IPS DF 6.9 (cell line): Measurements from ENCODE around the gene MPP1.

Experiments used
- DNase-seq: peaks from one replicate; pipeline ENCODE4 v3.0.0-alpha.2; 2013; ENCODE audit warnings: low read depth, low spot score
- H3K27ac ChIP-seq: one replicate; pipeline ENCODE4 v1.5.1; 2013; ENCODE audit warnings: low read length, control low read depth
- H3K27me3 ChIP-seq: 2 replicates; pipeline ENCODE4 v1.6.1; 2013; ENCODE audit warnings: mild to moderate bottlenecking, low read length; ENCODE audit not compliant: control insufficient read depth, insufficient read depth
- H3K36me3 ChIP-seq: 2 replicates; pipeline ENCODE4 v1.6.1; 2013; ENCODE audit warnings: low read length; ENCODE audit not compliant: control insufficient read depth, insufficient read depth
- H3K4me1 ChIP-seq: 2 replicates; pipeline ENCODE4 v1.6.1; 2013; ENCODE audit warnings: low read length; ENCODE audit not compliant: control insufficient read depth, insufficient read depth
- H3K4me3 ChIP-seq: 2 replicates; pipeline ENCODE4 v1.5.1; 2013; ENCODE audit warnings: mild to moderate bottlenecking, low read length
- H3K9me3 ChIP-seq: 2 replicates; pipeline ENCODE4 v1.6.1; 2013; ENCODE audit warnings: low read length, inconsistent platforms; ENCODE audit not compliant: control insufficient read depth, insufficient read depth
- WGBS: extraction: QIAGEN DNeasy Blood & Tissue Kit; methylation state at CpG from one replicate; pipeline ENCODE4 v1.1.7; 2013; ENCODE audit warnings: mixed read lengths, missing lambda C conversion rate; ENCODE audit not compliant: insufficient read length, insufficient coverage; 5-methylcytosine and 5-hydroxymethylcytosine counted together

The MPP1 gene

GRCh38 chrX:154795016-154795415, 10.3 kb downstream of the MPP1 start:
- no CpG with 5 or more reads among the region's 2 CpGs for WGBS
- DNase-seq = no peak
- no peaks in the 10 kb centered on the region for H3K4me1 ChIP-seq

GRCh38 chrX:154793084-154793795, 12.0 kb downstream of the MPP1 start:
- no CpG with 5 or more reads among the region's 7 CpGs for WGBS
- Histone ChIP-seq H3K27ac (no peak overlapping the region), H3K36me3 (no peaks in the 10 kb centered on the region), H3K27me3 (no peaks in the 10 kb centered on the region), H3K4me1 (no peaks in the 10 kb centered on the region), H3K9me3 (no peaks in the 10 kb centered on the region), H3K4me3 (no peak overlapping the region)
- DNase-seq = no peak

More at GRCh38 chrX:154795016-154795415, 10.3 kb downstream of the MPP1 start:
- H3K27me3 ChIP-seq = no peaks in the 10 kb centered on the region
- H3K27ac ChIP-seq = no peak overlapping the region
- H3K9me3 ChIP-seq = no peaks in the 10 kb centered on the region
- H3K36me3 ChIP-seq = no peaks in the 10 kb centered on the region
- H3K4me3 ChIP-seq = no peak overlapping the region

GRCh38 chrX:154791939-154792338, 13.3 kb downstream of the MPP1 start:
- WGBS = no CpG with 5 or more reads among the region's 8 CpGs

GRCh38 chrX:154791467-154791866, 13.8 kb downstream of the MPP1 start:
- no CpG with 5 or more reads among the region's 4 CpGs for WGBS
- Histone ChIP-seq H3K27ac (no peak overlapping the region), H3K4me1 (no peaks in the 10 kb centered on the region), H3K4me3 (no peak overlapping the region), H3K27me3 (no peaks in the 10 kb centered on the region), H3K9me3 (no peaks in the 10 kb centered on the region), H3K36me3 (no peaks in the 10 kb centered on the region)
- no peak for DNase-seq

More at GRCh38 chrX:154791939-154792338, 13.3 kb downstream of the MPP1 start:
- DNase-seq = no peak
- H3K27ac ChIP-seq = no peak overlapping the region
- no peaks in the 10 kb centered on the region for H3K36me3 ChIP-seq
- no peaks in the 10 kb centered on the region for H3K4me1 ChIP-seq
- H3K27me3 ChIP-seq = no peaks in the 10 kb centered on the region
- H3K9me3 ChIP-seq = no peaks in the 10 kb centered on the region
- no peak overlapping the region for H3K4me3 ChIP-seq

DNA sequence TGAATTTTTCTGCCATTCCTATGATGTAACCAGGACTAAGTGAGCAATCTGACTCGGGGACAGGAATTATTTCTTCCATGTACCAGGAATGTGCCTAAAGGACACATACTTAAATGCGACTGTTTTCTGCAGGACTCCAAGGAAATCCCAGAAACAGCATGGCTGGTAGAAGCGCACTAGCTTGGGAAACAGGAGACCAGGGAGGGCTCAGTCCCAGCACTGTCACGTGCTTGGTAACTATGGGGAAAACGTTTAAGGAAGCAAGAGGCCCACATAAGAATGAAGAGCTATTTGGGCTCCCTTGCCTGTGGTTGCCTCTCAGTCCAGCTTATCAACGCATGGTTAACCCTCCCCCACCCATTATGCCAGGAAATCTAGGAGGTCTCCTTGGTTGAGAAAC, 19.6 kb downstream of the MPP1 start:
- no peaks in the 10 kb centered on the region for H3K27me3 ChIP-seq
- WGBS = no CpG with 5 or more reads among the region's 6 CpGs
- H3K36me3 ChIP-seq = no peaks in the 10 kb centered on the region

GRCh38 chrX:154784149-154784995, 20.9 kb downstream of the MPP1 start:
- WGBS = no CpG with 5 or more reads among the region's 13 CpGs
- no peak overlapping the region for H3K27ac ChIP-seq
- DNase-seq = no peak
- no peak overlapping the region for H3K4me3 ChIP-seq
- H3K36me3 ChIP-seq = no peaks in the 10 kb centered on the region
- no peaks in the 10 kb centered on the region for H3K27me3 ChIP-seq
- no peaks in the 10 kb centered on the region for H3K4me1 ChIP-seq
- no peaks in the 10 kb centered on the region for H3K9me3 ChIP-seq

More for the DNA sequence above, 19.6 kb downstream of the MPP1 start:
- no peak for DNase-seq
- Histone ChIP-seq H3K27ac (no peak overlapping the region), H3K9me3 (no peaks in the 10 kb centered on the region), H3K4me1 (no peaks in the 10 kb centered on the region), H3K4me3 (no peak overlapping the region)

DNA sequence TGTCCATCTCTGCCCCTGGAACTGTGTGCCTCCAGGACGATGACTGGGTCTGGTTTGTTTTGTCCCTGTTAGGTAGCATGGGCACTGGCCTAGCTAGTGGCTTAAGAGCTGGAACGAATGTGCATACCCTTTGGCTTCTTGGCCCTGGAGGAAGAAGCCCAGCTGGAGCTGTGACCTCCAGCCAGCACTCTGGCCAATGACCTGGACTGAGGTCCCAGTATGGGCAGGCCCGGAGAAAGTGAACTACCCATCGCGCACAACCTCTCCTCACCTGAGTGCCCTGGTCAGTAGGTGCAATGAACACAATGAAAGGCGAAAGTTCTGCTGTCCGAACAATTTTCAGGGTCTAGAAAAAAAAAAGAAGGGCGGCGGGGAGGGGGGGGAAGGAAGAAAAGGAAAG, 24.3 kb downstream of the MPP1 start:
- Histone ChIP-seq H3K4me3 (no peak overlapping the region), H3K27ac (no peak overlapping the region), H3K36me3 (peaks cover 8% of the 10 kb centered on the region), H3K4me1 (no peaks in the 10 kb centered on the region), H3K9me3 (no peaks in the 10 kb centered on the region), H3K27me3 (no peaks in the 10 kb centered on the region)
- no CpG with 5 or more reads among the region's 9 CpGs for WGBS
- no peak for DNase-seq

GRCh38 chrX:154779261-154779660, 26.0 kb downstream of the MPP1 start:
- H3K36me3 ChIP-seq = peaks cover 25% of the 10 kb centered on the region
- H3K4me3 ChIP-seq = no peak overlapping the region
- H3K9me3 ChIP-seq = no peaks in the 10 kb centered on the region
- no peaks in the 10 kb centered on the region for H3K27me3 ChIP-seq
- DNase-seq = no peak
- no CpG with 5 or more reads among the region's 4 CpGs for WGBS
- H3K4me1 ChIP-seq = no peaks in the 10 kb centered on the region
- H3K27ac ChIP-seq = no peak overlapping the region

DNA sequence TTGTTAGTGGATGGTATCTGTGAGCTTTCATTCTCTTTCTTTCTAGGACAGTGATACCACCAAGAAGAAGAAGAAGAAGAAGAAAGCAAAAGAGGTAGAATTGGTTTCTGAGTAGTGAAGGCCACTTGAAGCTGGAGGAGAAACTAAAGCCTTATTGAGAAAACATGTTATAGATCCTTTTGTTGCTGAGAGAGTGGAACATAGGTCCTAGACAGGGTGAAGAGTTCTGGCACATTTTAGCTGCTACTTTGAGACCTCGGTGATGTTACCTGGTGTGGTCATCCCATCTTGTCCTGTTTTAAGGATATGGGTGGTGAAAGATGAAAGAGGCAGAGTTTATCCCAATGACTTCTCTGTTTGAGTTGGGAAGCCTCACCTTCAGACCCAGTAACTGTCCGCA, 28.5 kb downstream of the MPP1 start:
- no peak for DNase-seq
- Histone ChIP-seq H3K36me3 (peaks cover 29% of the 10 kb centered on the region), H3K4me1 (no peaks in the 10 kb centered on the region), H3K27me3 (no peaks in the 10 kb centered on the region), H3K27ac (no peak overlapping the region), H3K4me3 (no peak overlapping the region), H3K9me3 (no peaks in the 10 kb centered on the region)
- WGBS = no CpG with 5 or more reads among the region's 2 CpGs

GRCh38 chrX:154775419-154776349, 29.6 kb downstream of the MPP1 start:
- Histone ChIP-seq H3K27me3 (no peaks in the 10 kb centered on the region), H3K27ac (no peak overlapping the region), H3K36me3 (peaks cover 29% of the 10 kb centered on the region), H3K9me3 (no peaks in the 10 kb centered on the region), H3K4me3 (no peak overlapping the region), H3K4me1 (no peaks in the 10 kb centered on the region)
- no CpG with 5 or more reads among the region's 15 CpGs for WGBS
- DNase-seq = no peak
